CD14-positive monocyte (primary cell): ENCODE measurements around the gene RRP8. TPM values are rescaled to one million over a fixed set of nuclear protein-coding genes. Genes with fewer than 3 reads are reported as not detected.

ENCODE experiments used
- DNase-seq, 3 donors: peaks; one replicate each; pipeline ENCODE4 v3.0.0-alpha.2; 2011 to 2022
- H2AFZ ChIP-seq: 2 replicates; pipeline ENCODE4 v1.6.0; 2012; ENCODE audit warnings: mild to moderate bottlenecking, low read depth, low read length, inconsistent platforms; ENCODE audit not compliant: insufficient read depth, poor library complexity, severe bottlenecking
- H3K27ac ChIP-seq, 2 donors: 1 replicate in 1 of 2; 2 replicates in 1 of 2; pipeline ENCODE4 v1.5.1; 2012 to 2013; ENCODE audit warnings: low read length in 2 of 2, control low read depth in 1 of 2, inconsistent platforms in 1 of 2, low read depth in 1 of 2, mild to moderate bottlenecking in 1 of 2
- H3K27me3 ChIP-seq, 2 donors: one replicate each; pipeline versions ENCODE4 v1.6.0 to v1.6.1; 2011 to 2013; ENCODE audit warnings: low read length in 2 of 2; ENCODE audit not compliant: control insufficient read depth in 2 of 2, insufficient read depth in 2 of 2
- H3K36me3 ChIP-seq, 2 donors: replicated peaks in 1 of 2; 1 replicate in 1 of 2; 2 replicates in 1 of 2; pipeline versions ENCODE4 v1.5.1 to v1.6.1; 2012 to 2013; ENCODE audit warnings: low read length in 2 of 2, control low read depth in 1 of 2, inconsistent platforms in 1 of 2, mild to moderate bottlenecking in 1 of 2; ENCODE audit not compliant: insufficient read depth in 2 of 2, control insufficient read depth in 1 of 2
- H3K4me1 ChIP-seq, 2 donors: 1 replicate in 1 of 2; 2 replicates in 1 of 2; pipeline versions ENCODE4 v1.5.1 to v1.6.1; 2012 to 2013; ENCODE audit warnings: low read length in 2 of 2, control low read depth in 1 of 2, inconsistent platforms in 1 of 2, mild to moderate bottlenecking in 1 of 2, moderate library complexity in 1 of 2; ENCODE audit not compliant: insufficient read depth in 2 of 2, control insufficient read depth in 1 of 2
- H3K4me2 ChIP-seq: replicated peaks from 2 replicates; pipeline ENCODE3; 2012; ENCODE audit warnings: low read length, moderate library complexity, mild to moderate bottlenecking; ENCODE audit not compliant: poor library complexity, severe bottlenecking; ENCODE audit errors: extremely low read depth
- H3K4me3 ChIP-seq, 3 experiments: fragments of 200-600 bp in 1 of 3; sonication (generic) in 1 of 3; replicated peaks in 1 of 3; 1 replicate in 2 of 3; 2 replicates in 1 of 3; pipeline ENCODE4 v1.5.1; 2011 to 2013; ENCODE audit warnings: low read length in 3 of 3, mild to moderate bottlenecking in 3 of 3, control low read depth in 2 of 3, low read depth in 2 of 3, inconsistent platforms in 1 of 3, moderate library complexity in 1 of 3
- H3K79me2 ChIP-seq: 2 replicates; pipeline ENCODE4 v1.6.0; 2012; ENCODE audit warnings: mild to moderate bottlenecking, control low read depth, inconsistent platforms, low read length, moderate library complexity; ENCODE audit not compliant: insufficient read depth
- H3K9ac ChIP-seq: 2 replicates; pipeline ENCODE4 v1.6.0; 2017; ENCODE audit warnings: low read length, mild to moderate bottlenecking; ENCODE audit not compliant: insufficient read depth, poor library complexity, severe bottlenecking
- H3K9me3 ChIP-seq, 2 donors: replicated peaks in 1 of 2; 1 replicate in 1 of 2; 2 replicates in 1 of 2; pipeline versions ENCODE4 v1.5.1 to v1.6.1; 2012 to 2013; ENCODE audit warnings: low read length in 2 of 2, control low read depth in 1 of 2; ENCODE audit not compliant: control insufficient read depth in 1 of 2, insufficient read depth in 1 of 2
- H4K20me1 ChIP-seq: 2 replicates; pipeline ENCODE4 v1.6.0; 2012; ENCODE audit warnings: mild to moderate bottlenecking, low read length, control low read depth, moderate library complexity; ENCODE audit not compliant: insufficient read depth
- H3K27ac Mint-ChIP-seq, 7 donors: one replicate each; pipeline ENCODE4 v1.8.0; 2020; ENCODE audit warnings: mild to moderate bottlenecking in 7 of 7, mixed read lengths in 7 of 7, moderate library complexity in 6 of 7, inconsistent platforms in 2 of 7
- H3K27me3 Mint-ChIP-seq, 3 donors: one replicate each; pipeline ENCODE4 v1.8.0; 2021 to 2022; ENCODE audit warnings: low read depth in 3 of 3, mild to moderate bottlenecking in 3 of 3, mixed read lengths in 3 of 3, moderate library complexity in 3 of 3, inconsistent platforms in 1 of 3
- H3K36me3 Mint-ChIP-seq, 2 donors: one replicate each; pipeline ENCODE4 v1.8.0; 2020; ENCODE audit warnings: mixed read lengths in 2 of 2, inconsistent platforms in 1 of 2, mild to moderate bottlenecking in 1 of 2
- H3K4me1 Mint-ChIP-seq: one replicate; pipeline ENCODE4 v1.8.0; 2020; ENCODE audit warnings: mild to moderate bottlenecking, mixed read lengths
- H3K4me3 Mint-ChIP-seq, 2 donors: one replicate each; pipeline ENCODE4 v1.8.0; 2020; ENCODE audit warnings: mild to moderate bottlenecking in 2 of 2, mixed read lengths in 2 of 2, moderate library complexity in 1 of 2
- H3K9me3 Mint-ChIP-seq, 7 donors: one replicate each; pipeline ENCODE4 v1.8.0; 2020 to 2022; ENCODE audit warnings: mixed read lengths in 7 of 7, mild to moderate bottlenecking in 6 of 7, moderate library complexity in 6 of 7, inconsistent platforms in 2 of 7
- CTCF ChIP-seq: fragments of 200-600 bp; IDR thresholded peaks from one replicate; pipeline ENCODE4 v1.8.0; 2022; ENCODE audit warnings: antibody characterized with exemption, mild to moderate bottlenecking
- WGBS: methylation state at CpG from one replicate; pipeline ENCODE4 v1.1.5; 2013; ENCODE audit warnings: missing lambda C conversion rate; ENCODE audit not compliant: insufficient coverage; 5-methylcytosine and 5-hydroxymethylcytosine counted together
- intact Hi-C, 2 donors: fragments of 100-400 bp; cut with micrococcal nuclease; formaldehyde crosslinking; loops; one replicate each; pipeline versions ENCODE4 v1.15.0 to v1.15.1; 2023
- polyA plus RNA-seq, 3 donors: library from polyadenylated mRNA; depleted of rRNA in 1 of 3; unstranded in 2 of 3; stranded (reverse) in 1 of 3; fragments of 300-500 nt in 2 of 3; fragments of >200 nt in 1 of 3; fragmentation: Illumina TruSeq in 2 of 3; gene quantifications; 1 replicate in 2 of 3; 2 replicates in 1 of 3; pipeline ENCODE4 v1.2.3, GENCODE V29; 2012 to 2021

RRP8 gene
- polyA plus RNA-seq, 3 donors = 7.2 to 14.1 (median 11.9) TPM

- Histone ChIP-seq H2AFZ (no peak overlapping the region), H4K20me1 (no peaks in the 10 kb centered on the region), H3K79me2 (no peaks in the 10 kb centered on the region), H3K4me1 (peaks cover 6 to 9% of the 10 kb centered on the region in 2 donors), H3K4me3 (no peak overlapping the region), H3K4me2 (no peak overlapping the region), H3K9me3 (no peaks in the 10 kb centered on the region), H3K27ac (no peak overlapping the region), H3K36me3 (no peaks in the 10 kb centered on the region), H3K9ac (no peak overlapping the region), H3K27me3 (no peaks in the 10 kb centered on the region)
- Mint-ChIP-seq H3K4me3 (peak overlapping the region in 1 of 2 donors; percentile 39), H3K4me1 (peaks cover 7% of the 10 kb centered on the region), H3K36me3 (no peaks in the 10 kb centered on the region), H3K9me3 (peaks cover 0 to 9% (median 0%) of the 10 kb centered on the region in 7 donors), H3K27ac (no peak overlapping the region), H3K27me3 (peaks cover 0 to 2% (median 0%) of the 10 kb centered on the region in 3 donors)
- no peak for TF ChIP-seq CTCF
- 89% methylated on average over 15 of the region's 19 CpGs for WGBS
- intact Hi-C loops = no loop called here
- no peak for DNase-seq
These were observed 23.8 kb upstream of the RRP8 start for GRCh38 chr11:6626971-6627761.

GRCh38 chr11:6625832-6626420, 22.5 kb upstream of the RRP8 start:
- Mint-ChIP-seq H3K4me1 (peaks cover 7% of the 10 kb centered on the region), H3K9me3 (peaks cover 0 to 9% (median 0%) of the 10 kb centered on the region in 7 donors), H3K27me3 (no peaks in the 10 kb centered on the region), H3K4me3 (no peak overlapping the region), H3K27ac (no peak overlapping the region), H3K36me3 (no peaks in the 10 kb centered on the region)
- Histone ChIP-seq H3K4me2 (no peak overlapping the region), H3K27ac (no peak overlapping the region), H2AFZ (no peak overlapping the region), H4K20me1 (no peaks in the 10 kb centered on the region), H3K27me3 (no peaks in the 10 kb centered on the region), H3K9ac (no peak overlapping the region), H3K9me3 (no peaks in the 10 kb centered on the region), H3K4me1 (peaks cover 10 to 13% of the 10 kb centered on the region in 2 donors), H3K79me2 (no peaks in the 10 kb centered on the region), H3K4me3 (no peak overlapping the region), H3K36me3 (no peaks in the 10 kb centered on the region)
- TF ChIP-seq CTCF = no peak
- 92% methylated on average over 15 of the region's 17 CpGs for WGBS
- DNase-seq = no peak
- intact Hi-C loops = no loop called here
